Neural cell (in vitro differentiated cells): ENCODE measurements around the gene PSIP1. TPM values are rescaled to one million over a fixed set of nuclear protein-coding genes. Genes with fewer than 3 reads are reported as not detected.
A peak's percentile ranks its signal among the peaks of the same experiment; 100 is the strongest.

Source experiments
- H2AFZ ChIP-seq: fragments of 200-600, 300-800 bp; sonication (generic), shearing (Covaris generic); 2 replicates; pipeline ENCODE4 v1.6.0; 2014; ENCODE audit warnings: low read depth, mild to moderate bottlenecking, antibody characterized with exemption, low read length, moderate library complexity
- H3F3A ChIP-seq: fragments of 200-600 bp; shearing (Covaris generic); 2 replicates; pipeline ENCODE4 v1.6.1; 2016; ENCODE audit warnings: mild to moderate bottlenecking, moderate library complexity, mixed read lengths, antibody characterized with exemption, low read length; ENCODE audit not compliant: insufficient read depth, poor library complexity, severe bottlenecking
- H3K27ac ChIP-seq: fragments of 200-600, 300-800 bp; sonication (generic), shearing (Covaris generic); 2 replicates; pipeline ENCODE4 v1.5.1; 2014; ENCODE audit warnings: mild to moderate bottlenecking, low read length, moderate library complexity
- H3K27me3 ChIP-seq: fragments of 300-800, 200-600 bp; sonication (generic), shearing (Covaris generic); 2 replicates; pipeline ENCODE4 v1.6.0; 2014; ENCODE audit warnings: mild to moderate bottlenecking, low read depth, low read length, moderate library complexity; ENCODE audit not compliant: insufficient read depth
- H3K36me3 ChIP-seq: fragments of 300-800, 200-600 bp; sonication (generic), shearing (Covaris generic); 2 replicates; pipeline ENCODE4 v1.5.1; 2014; ENCODE audit warnings: mild to moderate bottlenecking, antibody characterized with exemption, low read length, moderate library complexity; ENCODE audit not compliant: insufficient read depth
- H3K4me2 ChIP-seq: fragments of 300-800, 200-600 bp; sonication (generic), shearing (Covaris generic); 2 replicates; pipeline ENCODE4 v1.6.0; 2014; ENCODE audit warnings: mild to moderate bottlenecking, low read length
- H3K4me3 ChIP-seq: fragments of 300-800, 200-600 bp; sonication (generic), shearing (Covaris generic); 2 replicates; pipeline ENCODE4 v1.5.1; 2014; ENCODE audit warnings: mild to moderate bottlenecking, low read length, moderate library complexity
- H3K79me2 ChIP-seq: fragments of 200-600 bp; shearing (Covaris generic); replicated peaks from 2 replicates; pipeline ENCODE4 v1.6.0; 2014; ENCODE audit warnings: mild to moderate bottlenecking, low read length, moderate library complexity; ENCODE audit not compliant: insufficient read depth
- H3K9ac ChIP-seq: fragments of 300-800, 200-600 bp; sonication (generic), shearing (Covaris generic); 2 replicates; pipeline ENCODE4 v1.6.1; 2016; ENCODE audit warnings: mild to moderate bottlenecking, low read length, mixed read lengths
- H3K9me2 ChIP-seq: fragments of 200-600 bp; shearing (Covaris generic); 2 replicates; pipeline ENCODE4 v1.6.1; 2016; ENCODE audit warnings: mild to moderate bottlenecking, low read length, mixed read lengths; ENCODE audit not compliant: insufficient read depth
- H3K9me3 ChIP-seq: fragments of 200-600, 300-800 bp; sonication (generic), shearing (Covaris generic); 2 replicates; pipeline ENCODE4 v1.6.1; 2016; ENCODE audit warnings: mild to moderate bottlenecking, mixed run types, low read length, moderate library complexity, mixed read lengths
- H4K20me1 ChIP-seq: fragments of 200-600 bp; shearing (Covaris generic); 2 replicates; pipeline ENCODE4 v1.6.1; 2016; ENCODE audit warnings: mild to moderate bottlenecking, mixed run types; ENCODE audit not compliant: insufficient read depth
- EP300 ChIP-seq: fragments of 450-650 bp; conservative IDR thresholded peaks from 2 replicates; pipeline ENCODE4 v1.6.1; 2014; ENCODE audit warnings: antibody characterized with exemption, mild to moderate bottlenecking, moderate library complexity; ENCODE audit not compliant: poor library complexity, severe bottlenecking
- EZH2 ChIP-seq: fragments of 200-600, 300-800 bp; shearing (Covaris generic), sonication (generic); IDR thresholded peaks from 2 replicates; pipeline ENCODE4 v1.6.1; 2014; ENCODE audit warnings: antibody characterized with exemption, low read length, borderline replicate concordance, mild to moderate bottlenecking; ENCODE audit not compliant: insufficient read depth, poor library complexity, severe bottlenecking
- MXI1 ChIP-seq: fragments of 450-650 bp; conservative IDR thresholded peaks from 2 replicates; pipeline ENCODE4 v1.6.1; 2014; ENCODE audit warnings: antibody characterized with exemption, mild to moderate bottlenecking; ENCODE audit not compliant: poor library complexity, severe bottlenecking
- POLR2AphosphoS5 ChIP-seq: IDR thresholded peaks from 2 replicates; pipeline ENCODE4 v1.6.1; 2012
- RAD21 ChIP-seq: fragments of 450-650 bp; conservative IDR thresholded peaks from 2 replicates; pipeline ENCODE4 v1.6.1; 2014; ENCODE audit warnings: antibody characterized with exemption, mild to moderate bottlenecking, moderate library complexity
- SMC3 ChIP-seq: fragments of 450-650 bp; conservative IDR thresholded peaks from 2 replicates; pipeline ENCODE4 v1.6.1; 2014; ENCODE audit warnings: antibody characterized with exemption, mild to moderate bottlenecking, moderate library complexity; ENCODE audit not compliant: poor library complexity
- TAF1 ChIP-seq: IDR thresholded peaks from 2 replicates; pipeline ENCODE4 v1.6.1; 2012; ENCODE audit warnings: low read depth
- polyA plus RNA-seq: library from polyadenylated mRNA; depleted of rRNA; stranded (reverse); fragments of >200 nt; gene quantifications from 2 replicates; pipeline ENCODE4 v1.2.3, GENCODE V29; 2014
- TF ChIP-seq, protein P1 (sequence below): IDR thresholded peaks from 2 replicates; pipeline ENCODE4 v1.6.1; 2012; ENCODE audit warnings: borderline replicate concordance
- TF ChIP-seq, protein P2 (sequence below): fragments of 450-650 bp; IDR thresholded peaks from 2 replicates; pipeline ENCODE4 v1.5.1; 2014; ENCODE audit warnings: antibody characterized with exemption, mild to moderate bottlenecking, moderate library complexity; ENCODE audit not compliant: poor library complexity, severe bottlenecking

PSIP1 gene
- polyA plus RNA-seq, 1 donor from 2014 or later, result 339 TPM

DNA sequence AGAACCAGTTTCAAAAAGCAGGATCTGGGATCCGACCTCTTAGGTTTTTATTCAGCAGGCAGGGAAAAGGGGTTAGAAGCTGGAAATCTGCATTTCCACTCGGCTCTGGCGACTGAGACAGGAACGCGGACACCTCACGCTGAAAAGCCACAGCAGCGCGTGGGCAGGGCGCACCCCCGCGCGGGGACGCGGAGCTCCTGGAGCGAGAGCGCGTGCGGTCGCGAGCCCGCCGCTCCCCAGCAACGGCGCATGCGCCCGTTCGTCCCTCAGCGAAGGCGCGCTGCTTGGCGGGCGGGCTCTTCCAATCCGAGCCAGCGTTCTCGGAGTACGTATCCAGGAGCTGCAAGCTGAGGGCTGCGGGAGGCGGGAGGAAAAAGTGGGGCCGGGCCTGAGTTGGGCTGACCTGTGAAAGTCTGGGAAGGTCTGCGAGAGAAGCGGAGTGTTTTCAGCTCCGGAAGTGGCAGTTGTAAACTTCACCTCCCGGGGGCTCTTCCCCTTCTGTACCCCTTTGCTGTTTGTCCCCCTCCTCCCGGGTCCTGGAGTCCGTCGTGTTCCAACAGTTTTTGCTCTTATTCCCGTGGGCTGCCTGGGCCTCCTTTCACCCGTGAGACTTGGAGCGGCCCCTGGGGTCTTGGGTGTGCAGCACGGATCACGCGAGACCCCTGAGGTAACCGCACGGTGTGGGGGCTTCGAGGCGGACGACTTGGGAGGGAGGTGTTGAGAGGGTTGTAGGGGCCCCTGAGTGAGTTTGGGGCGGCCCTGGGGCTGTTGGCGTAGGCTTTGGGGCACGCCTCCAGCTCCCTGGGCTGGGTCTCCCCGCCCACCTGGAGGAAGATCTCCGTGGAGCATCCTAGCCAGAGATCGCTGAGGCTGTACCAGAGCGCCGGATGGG lies 42.1 kb upstream of the PSIP1 start, which contains the start of gene CCDC171:
Gene CCDC171, plus strand, starts transcription at position 408 of the 892 bp plus-strand sequence. CDS start 11,046 bp downstream, outside the sequence.
- TF ChIP-seq SMC3, result no peak
- TF ChIP-seq TAF1, result no peak
- peak; percentile 98 for TF ChIP-seq POLR2AphosphoS5
- TF ChIP-seq, protein P1, sequence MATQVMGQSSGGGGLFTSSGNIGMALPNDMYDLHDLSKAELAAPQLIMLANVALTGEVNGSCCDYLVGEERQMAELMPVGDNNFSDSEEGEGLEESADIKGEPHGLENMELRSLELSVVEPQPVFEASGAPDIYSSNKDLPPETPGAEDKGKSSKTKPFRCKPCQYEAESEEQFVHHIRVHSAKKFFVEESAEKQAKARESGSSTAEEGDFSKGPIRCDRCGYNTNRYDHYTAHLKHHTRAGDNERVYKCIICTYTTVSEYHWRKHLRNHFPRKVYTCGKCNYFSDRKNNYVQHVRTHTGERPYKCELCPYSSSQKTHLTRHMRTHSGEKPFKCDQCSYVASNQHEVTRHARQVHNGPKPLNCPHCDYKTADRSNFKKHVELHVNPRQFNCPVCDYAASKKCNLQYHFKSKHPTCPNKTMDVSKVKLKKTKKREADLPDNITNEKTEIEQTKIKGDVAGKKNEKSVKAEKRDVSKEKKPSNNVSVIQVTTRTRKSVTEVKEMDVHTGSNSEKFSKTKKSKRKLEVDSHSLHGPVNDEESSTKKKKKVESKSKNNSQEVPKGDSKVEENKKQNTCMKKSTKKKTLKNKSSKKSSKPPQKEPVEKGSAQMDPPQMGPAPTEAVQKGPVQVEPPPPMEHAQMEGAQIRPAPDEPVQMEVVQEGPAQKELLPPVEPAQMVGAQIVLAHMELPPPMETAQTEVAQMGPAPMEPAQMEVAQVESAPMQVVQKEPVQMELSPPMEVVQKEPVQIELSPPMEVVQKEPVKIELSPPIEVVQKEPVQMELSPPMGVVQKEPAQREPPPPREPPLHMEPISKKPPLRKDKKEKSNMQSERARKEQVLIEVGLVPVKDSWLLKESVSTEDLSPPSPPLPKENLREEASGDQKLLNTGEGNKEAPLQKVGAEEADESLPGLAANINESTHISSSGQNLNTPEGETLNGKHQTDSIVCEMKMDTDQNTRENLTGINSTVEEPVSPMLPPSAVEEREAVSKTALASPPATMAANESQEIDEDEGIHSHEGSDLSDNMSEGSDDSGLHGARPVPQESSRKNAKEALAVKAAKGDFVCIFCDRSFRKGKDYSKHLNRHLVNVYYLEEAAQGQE, result peak; percentile 91
- no peak for TF ChIP-seq EZH2
- TF ChIP-seq, protein P2, sequence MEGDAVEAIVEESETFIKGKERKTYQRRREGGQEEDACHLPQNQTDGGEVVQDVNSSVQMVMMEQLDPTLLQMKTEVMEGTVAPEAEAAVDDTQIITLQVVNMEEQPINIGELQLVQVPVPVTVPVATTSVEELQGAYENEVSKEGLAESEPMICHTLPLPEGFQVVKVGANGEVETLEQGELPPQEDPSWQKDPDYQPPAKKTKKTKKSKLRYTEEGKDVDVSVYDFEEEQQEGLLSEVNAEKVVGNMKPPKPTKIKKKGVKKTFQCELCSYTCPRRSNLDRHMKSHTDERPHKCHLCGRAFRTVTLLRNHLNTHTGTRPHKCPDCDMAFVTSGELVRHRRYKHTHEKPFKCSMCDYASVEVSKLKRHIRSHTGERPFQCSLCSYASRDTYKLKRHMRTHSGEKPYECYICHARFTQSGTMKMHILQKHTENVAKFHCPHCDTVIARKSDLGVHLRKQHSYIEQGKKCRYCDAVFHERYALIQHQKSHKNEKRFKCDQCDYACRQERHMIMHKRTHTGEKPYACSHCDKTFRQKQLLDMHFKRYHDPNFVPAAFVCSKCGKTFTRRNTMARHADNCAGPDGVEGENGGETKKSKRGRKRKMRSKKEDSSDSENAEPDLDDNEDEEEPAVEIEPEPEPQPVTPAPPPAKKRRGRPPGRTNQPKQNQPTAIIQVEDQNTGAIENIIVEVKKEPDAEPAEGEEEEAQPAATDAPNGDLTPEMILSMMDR, result no peak
- no peak for TF ChIP-seq EP300
- TF ChIP-seq RAD21, result no peak
- peak; percentile 84 for TF ChIP-seq MXI1
- Histone ChIP-seq H4K20me1 (no peaks in the 10 kb centered on the region), H2AFZ (peak within 1 kb of the TSS; percentile 78), H3K4me2 (peak within 1 kb of the TSS; percentile 87), H3F3A (peaks cover 12% of the 10 kb centered on the region), H3K27me3 (no peaks in the 10 kb centered on the region), H3K9me3 (no peaks in the 10 kb centered on the region), H3K9ac (peak within 1 kb of the TSS; percentile 95), H3K27ac (peak within 1 kb of the TSS; percentile 98), H3K36me3 (no peaks in the 10 kb centered on the region), H3K4me3 (peak within 1 kb of the TSS; percentile 74), H3K79me2 (no peaks in the 10 kb centered on the region), H3K9me2 (no peaks in the 10 kb centered on the region)

DNA sequence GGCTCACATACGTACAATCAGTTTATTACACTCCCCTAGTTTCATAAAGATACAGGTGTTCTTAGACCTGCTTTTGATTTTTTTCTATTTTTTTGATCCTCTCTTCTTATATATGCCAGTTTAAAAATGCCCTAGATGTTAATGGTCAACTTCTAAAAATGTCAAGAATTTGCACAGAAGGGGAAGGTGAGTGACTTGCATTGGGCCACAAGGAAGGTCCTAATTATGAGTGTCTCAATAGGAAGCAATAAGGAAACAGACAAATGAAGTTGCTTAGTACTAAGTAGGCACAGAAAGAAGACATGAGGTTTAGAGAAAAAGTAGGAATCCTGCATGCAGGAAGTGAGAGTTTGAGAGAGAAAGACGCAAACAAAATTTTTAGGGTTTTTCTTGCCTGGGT lies 38.8 kb upstream of the PSIP1 start:
- Histone ChIP-seq H3K79me2 (no peaks in the 10 kb centered on the region), H3K27me3 (no peaks in the 10 kb centered on the region)
- TF ChIP-seq POLR2AphosphoS5, result no peak
- TF ChIP-seq EP300, result no peak
- no peak for TF ChIP-seq RAD21
- no peak for TF ChIP-seq TAF1
- TF ChIP-seq, protein P1, result no peak
- no peak for TF ChIP-seq SMC3
- no peak for TF ChIP-seq EZH2
- TF ChIP-seq MXI1, result no peak
- TF ChIP-seq, protein P2, result no peak

More for the DNA sequence above, 38.8 kb upstream of the PSIP1 start:
- no peaks in the 10 kb centered on the region for H3K36me3 ChIP-seq
- H3K9ac ChIP-seq, result no peak overlapping the region
- no peak overlapping the region for H3K27ac ChIP-seq
- no peaks in the 10 kb centered on the region for H3K9me2 ChIP-seq
- peaks cover 12% of the 10 kb centered on the region for H3F3A ChIP-seq
- H3K9me3 ChIP-seq, result no peaks in the 10 kb centered on the region
- H3K4me3 ChIP-seq, result no peak overlapping the region
- no peaks in the 10 kb centered on the region for H4K20me1 ChIP-seq
- H3K4me2 ChIP-seq, result no peak overlapping the region
- H2AFZ ChIP-seq, result no peak overlapping the region
